ENCODE results near the gene PRKAR2A.
"Not testable (repeated sequence)": the region's sequence is repeated elsewhere in the genome, so short reads cannot be mapped to it uniquely, and the experiment has no call there.

The PRKAR2A gene

GRCh38 chr3:48835650-48836366 lies 11.9 kb downstream of the PRKAR2A start:
- no peak for DNase-seq

- no peak for DNase-seq
These were observed 15.0 kb downstream of the PRKAR2A start for GRCh38 chr3:48832684-48833083.

DNA sequence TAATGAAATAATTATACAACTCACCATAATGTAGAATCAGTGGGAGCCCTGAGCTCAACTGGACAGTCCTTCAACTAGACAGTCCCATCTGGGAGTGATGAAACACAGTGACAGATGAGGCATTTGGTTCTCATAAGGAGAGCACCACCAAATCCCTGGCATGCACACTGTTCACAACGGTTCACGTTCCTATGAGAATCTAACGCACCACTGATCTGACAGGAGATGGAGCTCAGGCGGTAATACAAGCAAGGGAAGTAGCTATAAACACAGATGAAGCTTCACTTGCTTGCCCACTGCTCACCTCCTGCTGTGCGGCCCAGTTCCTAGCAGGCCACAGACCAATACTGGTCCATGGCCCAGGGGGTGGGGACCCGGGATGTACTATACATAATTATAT lies 17.0 kb downstream of the PRKAR2A start:
- no peak for DNase-seq

DNA sequence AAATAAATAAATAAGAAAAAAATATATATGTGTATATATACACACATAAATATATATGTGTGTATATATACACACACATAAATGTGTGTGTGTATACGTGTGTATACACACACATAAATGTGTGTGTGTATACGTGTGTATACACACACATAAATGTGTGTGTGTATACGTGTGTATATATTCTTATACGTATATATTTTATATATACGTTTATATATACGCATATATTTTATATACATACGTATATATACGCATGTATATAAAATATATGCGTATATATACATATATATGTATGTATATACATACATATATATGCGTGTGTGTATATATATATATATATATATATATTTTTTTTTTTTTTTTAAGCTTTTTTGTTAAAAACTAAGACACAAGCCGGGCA lies 18.1 kb downstream of the PRKAR2A start:
- not testable (repeated sequence) for DNase-seq

- not testable (repeated sequence) for DNase-seq
These were observed 19.8 kb downstream of the PRKAR2A start for GRCh38 chr3:48827874-48828273.

DNA sequence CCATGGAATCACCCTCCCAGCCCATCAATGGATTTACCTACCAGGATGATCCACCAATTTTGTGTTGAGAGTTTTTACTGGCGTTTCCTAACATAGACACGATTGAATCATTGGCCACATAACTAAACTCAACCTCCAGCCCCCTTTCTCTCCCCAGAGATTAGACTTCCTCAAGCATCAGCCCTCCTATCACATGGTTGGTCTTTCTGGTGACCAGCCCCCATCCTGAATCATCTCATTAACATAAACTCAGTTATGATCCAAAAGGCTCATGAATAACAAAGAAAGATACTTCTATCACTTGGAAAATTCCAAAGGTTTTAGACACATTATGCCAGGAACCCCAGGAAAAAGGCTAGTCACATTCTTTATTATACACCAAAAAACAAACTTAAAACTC lies 21.2 kb downstream of the PRKAR2A start:
- DNase-seq: no peak

DNA sequence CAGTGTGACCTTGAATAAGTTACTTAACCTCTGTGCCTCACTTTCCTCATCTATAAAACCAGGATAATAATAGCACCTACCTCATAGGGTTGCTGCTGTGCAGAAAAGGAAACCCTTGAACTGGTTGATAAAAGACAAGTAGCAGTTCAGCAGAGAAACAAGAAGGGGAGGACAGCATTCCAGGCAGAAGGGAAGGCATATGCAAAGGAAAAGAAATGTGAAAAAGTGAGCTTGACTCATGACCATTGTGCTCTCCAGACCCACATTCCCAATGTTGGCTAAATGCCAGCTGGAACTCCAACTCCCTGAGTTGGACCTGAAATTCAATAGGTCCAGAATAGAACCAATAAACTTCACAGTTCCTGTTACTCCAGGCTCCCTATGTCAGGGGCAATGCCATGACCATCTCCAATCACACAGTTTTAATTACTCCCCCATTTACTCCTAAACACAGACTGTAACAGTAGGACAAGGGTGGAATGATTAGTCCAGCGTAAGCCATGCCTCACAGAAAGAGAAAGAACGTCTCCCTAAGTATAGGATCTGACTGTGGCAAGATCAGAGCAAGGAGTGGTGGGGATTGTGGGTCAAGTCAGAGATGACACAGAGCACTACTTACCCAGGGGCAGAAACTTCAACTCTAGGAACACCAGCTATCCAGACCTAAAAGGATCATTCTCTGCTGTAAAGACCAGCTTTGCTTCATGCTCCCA lies 26.9 kb downstream of the PRKAR2A start:
- peak in 1 of 2 experiments; percentile 4 for DNase-seq

GRCh38 chr3:48819234-48820221 lies 28.1 kb downstream of the PRKAR2A start:
- DNase-seq: no peak

- no peak for DNase-seq
These were observed 36.1 kb downstream of the PRKAR2A start for GRCh38 chr3:48811524-48811923.

DNA sequence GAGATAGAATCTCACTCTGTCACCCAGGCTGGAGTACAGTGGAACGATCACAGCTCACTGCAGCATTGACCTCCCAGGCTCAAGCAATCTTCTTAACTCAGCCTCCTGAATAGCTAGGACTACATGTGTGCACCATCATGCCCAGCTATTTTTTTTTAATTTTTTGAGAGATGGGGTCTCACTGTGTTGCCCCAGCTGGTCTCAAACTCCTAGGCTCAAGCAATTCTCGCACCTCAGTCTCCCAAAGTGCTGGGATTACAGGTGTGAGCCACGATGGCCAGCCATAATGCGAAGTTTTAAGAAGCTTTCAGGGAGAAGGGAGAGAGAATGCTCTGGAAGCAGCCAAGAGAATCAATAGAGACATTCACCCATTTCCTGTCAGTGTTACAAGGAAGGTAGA lies 42.7 kb downstream of the PRKAR2A start:
- no peak for DNase-seq

DNA sequence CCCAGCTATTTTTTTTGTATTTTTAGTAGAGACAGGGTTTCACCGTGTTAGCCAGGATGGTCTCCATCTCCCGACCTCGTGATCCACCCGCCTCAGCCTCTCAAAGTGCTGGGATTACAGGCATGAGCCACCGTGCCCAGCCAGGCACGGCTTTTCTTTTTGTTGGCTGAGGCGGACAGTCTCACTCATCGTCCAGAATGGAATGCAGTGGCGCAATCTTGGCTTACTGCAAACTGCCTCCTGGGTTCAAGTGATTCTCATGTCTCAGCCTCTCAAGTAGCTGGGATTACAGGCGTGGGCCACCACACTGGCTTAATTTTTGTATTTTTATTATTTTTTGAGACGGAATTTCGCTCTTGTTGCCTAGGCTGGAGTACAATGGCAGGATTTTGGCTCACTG lies 46.8 kb downstream of the PRKAR2A start:
- not testable (repeated sequence) for DNase-seq

- DNase-seq: peak in 1 of 2 experiments; percentile 0
These were observed 48.7 kb downstream of the PRKAR2A start for GRCh38 chr3:48798998-48799397.

DNA sequence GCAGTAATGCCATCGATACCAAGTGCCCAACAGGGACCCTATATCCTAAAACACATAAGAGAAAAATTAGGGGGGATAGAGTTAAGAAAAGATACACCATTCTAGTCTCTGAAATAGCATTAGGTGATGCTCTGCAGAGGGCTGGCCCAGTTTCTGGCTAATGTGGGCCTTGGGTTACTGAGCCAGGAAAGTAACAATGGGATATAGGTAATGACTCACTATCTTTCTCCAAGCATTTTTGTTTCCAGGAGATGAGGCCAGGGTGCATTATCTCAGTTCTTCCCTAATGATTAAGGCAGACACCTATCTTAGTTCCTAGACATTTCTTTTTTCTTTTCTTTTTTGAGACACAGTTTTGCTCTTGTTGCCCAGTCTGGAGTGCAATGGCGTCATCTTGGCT lies 50.0 kb downstream of the PRKAR2A start:
- DNase-seq: no peak

- DNase-seq: no peak
These were observed 51.5 kb downstream of the PRKAR2A start for GRCh38 chr3:48795997-48796732.

GRCh38 chr3:48793484-48793883 lies 54.2 kb downstream of the PRKAR2A start:
- not testable (repeated sequence) for DNase-seq

DNA sequence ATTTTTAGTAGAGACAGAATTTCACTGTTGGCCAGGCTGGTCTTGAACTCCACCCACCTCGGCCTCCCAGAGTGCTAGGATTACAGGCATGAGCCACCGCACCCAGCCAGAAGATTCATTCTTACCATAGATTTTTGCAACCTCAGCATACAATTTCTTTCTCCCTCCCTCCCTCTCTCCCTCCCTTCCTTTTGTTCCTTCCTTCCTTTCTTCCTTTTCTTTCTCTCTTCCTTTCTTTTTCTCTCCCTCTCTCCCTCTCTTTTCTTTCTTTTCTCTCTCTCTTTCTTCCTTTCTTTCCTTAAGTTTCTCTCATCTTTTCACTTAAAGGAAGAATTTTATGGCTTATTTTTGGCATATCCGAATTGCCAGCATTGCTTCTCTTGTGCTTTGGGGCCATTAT lies 58.0 kb downstream of the PRKAR2A start:
- no peak for DNase-seq

DNA sequence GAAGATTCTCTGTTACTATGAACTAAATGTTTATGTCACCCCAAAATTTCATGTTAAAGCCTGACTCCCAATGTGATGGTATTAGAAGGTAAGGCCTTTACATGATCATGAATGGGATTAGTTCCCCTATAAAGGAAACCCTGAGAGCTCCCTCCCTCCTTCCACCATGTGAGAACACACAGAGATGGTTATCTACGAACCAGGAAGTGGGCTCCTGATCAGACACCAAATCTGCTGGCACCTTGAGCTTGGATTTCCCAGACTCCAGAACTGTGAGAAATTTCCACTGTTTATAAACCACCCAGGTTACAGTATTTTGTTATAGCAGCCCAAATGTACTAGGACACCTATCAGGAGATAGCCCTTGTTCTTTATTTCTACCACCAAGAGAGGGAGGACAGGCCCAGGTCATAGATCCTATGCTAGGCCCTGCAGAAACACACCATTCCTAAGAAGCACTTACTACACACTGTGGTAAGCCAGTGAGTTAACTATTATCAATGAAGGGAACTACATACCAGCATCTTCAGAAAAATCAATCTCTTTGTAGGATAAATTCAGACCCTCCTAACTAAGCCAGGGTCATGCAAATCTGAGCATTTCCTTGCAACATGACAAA lies 59.0 kb downstream of the PRKAR2A start:
- no peak for DNase-seq

DNA sequence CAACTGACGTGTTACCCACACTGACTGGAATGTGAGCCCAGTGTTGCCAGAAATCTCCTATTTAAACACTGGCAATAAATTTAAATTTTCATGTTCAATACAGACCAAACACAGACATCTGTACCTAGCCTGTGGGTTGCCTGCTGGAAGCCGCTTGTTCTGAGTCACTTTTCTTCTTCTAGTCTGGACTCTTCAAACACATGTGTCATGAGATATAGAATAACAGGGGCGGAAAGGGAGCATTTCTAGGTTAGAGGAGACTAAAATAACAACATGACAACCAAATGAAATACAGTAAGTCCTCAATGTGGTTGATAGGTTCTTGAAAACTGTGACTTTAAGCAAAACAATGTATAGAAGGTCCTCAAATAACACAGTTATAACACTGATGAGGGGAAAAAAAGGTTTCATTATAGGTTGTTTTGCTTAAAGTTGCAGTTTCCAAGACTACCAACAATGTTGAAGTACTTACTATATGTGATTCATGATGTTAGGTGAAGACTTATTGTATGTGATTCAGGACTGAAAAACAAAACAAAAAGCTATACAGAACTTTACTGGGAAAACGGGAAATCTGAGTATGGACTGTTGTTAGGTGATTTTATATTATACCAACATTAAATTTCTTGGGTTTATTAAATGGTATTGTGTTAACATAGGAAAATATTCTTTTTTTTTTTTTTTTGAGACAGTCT lies 63.1 kb downstream of the PRKAR2A start:
- no peak for DNase-seq

DNA sequence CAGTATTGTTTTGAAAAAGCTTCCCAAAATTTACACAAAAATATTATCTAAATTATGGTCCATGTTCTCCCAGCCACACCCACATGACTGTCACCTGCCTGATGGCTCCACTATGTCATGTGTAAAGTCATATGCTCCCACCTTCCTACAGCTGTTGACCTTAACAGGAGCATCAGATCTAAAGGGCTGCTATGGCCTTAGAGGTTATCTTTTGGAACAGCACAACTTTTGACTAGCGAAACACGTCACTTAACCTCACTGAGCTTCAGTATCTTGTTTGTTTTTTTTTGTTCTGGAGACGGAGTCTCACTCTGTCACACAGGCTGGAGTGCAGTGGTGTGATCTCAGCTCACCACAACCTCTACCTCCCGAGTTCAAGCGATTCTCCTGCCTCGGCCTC lies 64.4 kb downstream of the PRKAR2A start:
- no peak for DNase-seq

GRCh38 chr3:48782046-48782445 lies 65.6 kb downstream of the PRKAR2A start:
- no peak for DNase-seq

DNA sequence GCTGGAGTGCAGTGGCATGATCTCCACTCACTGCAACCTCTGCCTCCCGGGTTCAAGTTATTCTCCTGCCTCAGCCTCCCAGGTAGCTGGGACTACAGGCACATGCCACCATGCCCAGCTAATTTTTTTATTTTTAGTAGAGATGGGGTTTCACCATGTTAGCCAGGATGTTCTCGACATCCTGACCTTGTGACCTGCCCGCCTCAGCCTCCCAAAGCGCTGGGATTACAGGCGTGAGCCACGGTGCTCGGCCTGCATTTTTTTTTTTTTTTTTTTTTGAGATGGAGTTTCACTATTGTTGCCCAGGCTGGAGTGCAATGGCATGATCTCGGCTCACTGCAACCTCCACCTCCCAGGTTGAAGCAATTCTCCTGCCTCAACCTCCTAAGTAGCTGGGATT lies 69.1 kb downstream of the PRKAR2A start:
- DNase-seq: not testable (repeated sequence)

Data from NCI-H446 (cell line).